ENCODE results near the gene GRK6. TPM values are rescaled to one million over a fixed set of nuclear protein-coding genes. Genes with fewer than 3 reads are reported as not detected.
A peak's percentile ranks its signal among the peaks of the same experiment; 100 is the strongest.

The GRK6 gene
- total and polyA plus RNA-seq, 11 donors: 6.8 to 33.2 (median 17.3) TPM

- peaks cover 39 to 70% (median 57%) of the 10 kb centered on the region in 9 donors for H3K27me3 ChIP-seq
- peaks cover 8 to 51% (median 32%) of the 10 kb centered on the region in 12 donors for H3K4me1 ChIP-seq
- ATAC-seq (peak in 2 of 4 donors; percentile 4 to 6), DNase-seq (peak in 1 of 5 donors; percentile 69)
- H3K36me3 ChIP-seq: no peaks in the 10 kb centered on the region
- no peaks in the 10 kb centered on the region for H3K9me3 ChIP-seq
- TF ChIP-seq POLR2A (IDR thresholded peaks at IDR 0.05): no peak
- TF ChIP-seq, protein P1, sequence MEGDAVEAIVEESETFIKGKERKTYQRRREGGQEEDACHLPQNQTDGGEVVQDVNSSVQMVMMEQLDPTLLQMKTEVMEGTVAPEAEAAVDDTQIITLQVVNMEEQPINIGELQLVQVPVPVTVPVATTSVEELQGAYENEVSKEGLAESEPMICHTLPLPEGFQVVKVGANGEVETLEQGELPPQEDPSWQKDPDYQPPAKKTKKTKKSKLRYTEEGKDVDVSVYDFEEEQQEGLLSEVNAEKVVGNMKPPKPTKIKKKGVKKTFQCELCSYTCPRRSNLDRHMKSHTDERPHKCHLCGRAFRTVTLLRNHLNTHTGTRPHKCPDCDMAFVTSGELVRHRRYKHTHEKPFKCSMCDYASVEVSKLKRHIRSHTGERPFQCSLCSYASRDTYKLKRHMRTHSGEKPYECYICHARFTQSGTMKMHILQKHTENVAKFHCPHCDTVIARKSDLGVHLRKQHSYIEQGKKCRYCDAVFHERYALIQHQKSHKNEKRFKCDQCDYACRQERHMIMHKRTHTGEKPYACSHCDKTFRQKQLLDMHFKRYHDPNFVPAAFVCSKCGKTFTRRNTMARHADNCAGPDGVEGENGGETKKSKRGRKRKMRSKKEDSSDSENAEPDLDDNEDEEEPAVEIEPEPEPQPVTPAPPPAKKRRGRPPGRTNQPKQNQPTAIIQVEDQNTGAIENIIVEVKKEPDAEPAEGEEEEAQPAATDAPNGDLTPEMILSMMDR (IDR thresholded peaks at IDR 0.05): no peak
- H3K27ac ChIP-seq: no peak overlapping the region
- intact Hi-C loops (cut with DNase I): loop anchor here in 3 of 10 donors (2.0 to 10.0 kb wide), 4 partner anchors 49 to 202 kb away; partner anchors contain the start of gene B4GALT7 (in 1 of the 3)
- WGBS, 4 donors: 2 to 5% (median 3%) methylated on average over 29 to 61 of the region's 61 CpGs
- peak overlapping the region; percentile 32 to 64 (median 56) for H3K4me3 ChIP-seq
Measured at GRCh38 chr5:177403102-177403791, 23.2 kb upstream of the GRK6 start.

GRCh38 chr5:177403792-177404640 lies 22.5 kb upstream of the GRK6 start:
- no peaks in the 10 kb centered on the region for H3K36me3 ChIP-seq
- H3K9me3 ChIP-seq: no peaks in the 10 kb centered on the region
- peak overlapping the region; percentile 32 to 64 (median 56) for H3K4me3 ChIP-seq
- TF ChIP-seq, protein P1 (IDR thresholded peaks at IDR 0.05): peak; percentile 63 to 85 (median 68)
- no peak for TF ChIP-seq POLR2A (IDR thresholded peaks at IDR 0.05)
- intact Hi-C loops (cut with DNase I): loop anchor here (1.0 to 10.0 kb wide), 7 partner anchors 43 to 201 kb away; partner anchors contain the start of genes B4GALT7 (in 1 of the 10) and PRR7 (in 1 of the 10)
- peaks cover 8 to 51% (median 32%) of the 10 kb centered on the region in 12 donors for H3K4me1 ChIP-seq
- H3K27ac ChIP-seq: peak overlapping the region in 2 of 12 donors; percentile 25 to 35
- ATAC-seq (peak; percentile 85 to 97 (median 94)), DNase-seq (peak; percentile 85 to 93 (median 87))
- H3K27me3 ChIP-seq: peaks cover 39 to 63% (median 50%) of the 10 kb centered on the region in 9 donors
- 0 to 1% (median 0%) methylated on average over 41 to 93 of the region's 93 CpGs for WGBS, 4 donors

- peak overlapping the region in 11 of 12 donors; percentile 38 to 64 (median 56) for H3K4me3 ChIP-seq
Measured at GRCh38 chr5:177404641-177405179, 21.8 kb upstream of the GRK6 start.

More at GRCh38 chr5:177404641-177405179, 21.8 kb upstream of the GRK6 start:
- Histone ChIP-seq H3K27ac (peak overlapping the region in 1 of 12 donors; percentile 35), H3K9me3 (no peaks in the 10 kb centered on the region), H3K36me3 (no peaks in the 10 kb centered on the region), H3K4me1 (peaks cover 8 to 51% (median 32%) of the 10 kb centered on the region in 12 donors), H3K27me3 (peaks cover 32 to 56% (median 44%) of the 10 kb centered on the region in 9 donors)
- no peak for ATAC-seq
- intact Hi-C loops (cut with DNase I): loop anchor here (1.0 to 10.0 kb wide), 7 partner anchors 42 to 200 kb away; partner anchors contain the start of genes B4GALT7 (in 1 of the 10) and PRR7 (in 1 of the 10)
- TF ChIP-seq POLR2A (IDR thresholded peaks at IDR 0.05): no peak
- TF ChIP-seq, protein P1 (IDR thresholded peaks at IDR 0.05): no peak
- DNase-seq: peak in 1 of 5 donors; percentile 64
- WGBS, 4 donors: 29 to 35% (median 32%) methylated on average over 10 to 16 of the region's 16 CpGs

All from heart left ventricle (tissue), 16 donors.